OCI-LY1 (cell line): ENCODE results near the gene TRPM2.

Experiments
- CTCF ChIP-seq: fragments of 200-600 bp; sonication (generic), shearing (Covaris generic); IDR thresholded peaks from 2 replicates; pipeline ENCODE4 v1.5.1; 2017; ENCODE audit warnings: mild to moderate bottlenecking, antibody characterized with exemption, low read length, moderate library complexity, mixed read lengths
- EZH2 ChIP-seq: fragments of 200-600 bp; sonication (generic), shearing (Covaris generic); IDR thresholded peaks from 2 replicates; pipeline ENCODE4 v1.8.0; 2017; ENCODE audit warnings: borderline replicate concordance, mixed run types, mild to moderate bottlenecking, antibody characterized with exemption, low read length, moderate library complexity, mixed read lengths

GRCh38 chr21:44425895-44426662 lies 72.7 kb downstream of the TRPM2 start:
- TF ChIP-seq CTCF (no peak), EZH2 (no peak)
